HCT116 (cell line): Measurements from ENCODE around the gene TP53TG5. TPM values are rescaled to one million over a fixed set of nuclear protein-coding genes. Genes with fewer than 3 reads are reported as not detected.

Experiments
- ATAC-seq: fragments of 200-7000 bp; cut with Tn5 transposase; 2 replicates; pipeline ENCODE4 v1.9.1; 2020; ENCODE audit warnings: mild to moderate bottlenecking, moderate library complexity
- BruUV-seq: library from RNA; stranded (reverse); fragments of 400-500 nt; replicated peaks from 2 replicates; lab custom pipeline; 2021; lab: Mats Ljungman, UMichigan
- CTCF ChIA-PET: fragments of 300-600 bp; sonication (Branson Sonifier 250); formaldehyde crosslinking; loops from one replicate; lab custom pipeline; 2021; ENCODE audit warnings: antibody characterized with exemption; lab: Charles Lee
- POLR2A ChIA-PET: fragments of 300-600, 350-600 bp; sonication (Branson Sonifier 250); formaldehyde crosslinking; loops from one replicate; lab custom pipeline; 2021; ENCODE audit warnings: antibody characterized with exemption; lab: Charles Lee
- RAD21 ChIA-PET, 2 experiments: fragments of 300-600 bp; sonication (Branson Sonifier 250); formaldehyde crosslinking; loops; one replicate each; lab custom pipeline; 2023; ENCODE audit warnings: low total read pairs in 2 of 2; ENCODE audit not compliant: uncharacterized antibody in 2 of 2, unreplicated experiment in 2 of 2, low non-redundant PET in 1 of 2; lab: Charles Lee
- DNase-seq: peaks from one replicate; pipeline ENCODE4 v3.0.0-alpha.2; 2010; ENCODE audit warnings: low read depth, low spot score
- H2AFZ ChIP-seq: fragments of 200-600 bp; shearing (Covaris generic), sonication (generic); 2 replicates; pipeline ENCODE4 v1.6.1; 2017; ENCODE audit warnings: low read depth, mixed run types, mixed read lengths, antibody characterized with exemption, low read length; ENCODE audit not compliant: poor library complexity, severe bottlenecking
- H3K27ac ChIP-seq: 2 replicates; pipeline ENCODE4 v1.5.1; 2012; ENCODE audit warnings: low read depth, low read length
- H3K27me3 ChIP-seq: fragments of 200-600 bp; sonication (generic); 2 replicates; pipeline ENCODE4 v1.6.1; 2016; ENCODE audit warnings: mixed run types, low read length, mixed read lengths; ENCODE audit not compliant: insufficient read depth
- H3K36me3 ChIP-seq, 2 experiments: fragments of 200-500 bp in 1 of 2; fragments of 200-600 bp in 1 of 2; sonication (Bioruptor generic) in 1 of 2; sonication (generic) in 1 of 2; 2 replicates each; pipeline versions ENCODE4 v1.5.1 to v1.6.1; 2014 to 2016; ENCODE audit warnings: low read length in 2 of 2, inconsistent platforms in 1 of 2, mixed read lengths in 1 of 2, mixed run types in 1 of 2; ENCODE audit not compliant: insufficient read depth in 2 of 2, control insufficient read depth in 1 of 2
- H3K4me1 ChIP-seq, 2 experiments: fragments of 200-600 bp in 1 of 2; sonication (generic) in 1 of 2; 2 replicates each; pipeline versions ENCODE4 v1.5.1 to v1.6.1; 2012 to 2017; ENCODE audit warnings: low read length in 2 of 2, inconsistent platforms in 1 of 2, mild to moderate bottlenecking in 1 of 2, mixed read lengths in 1 of 2, mixed run types in 1 of 2, moderate library complexity in 1 of 2; ENCODE audit not compliant: insufficient read depth in 2 of 2, control insufficient read depth in 1 of 2
- H3K4me2 ChIP-seq: fragments of 200-600 bp; sonication (generic); 2 replicates; pipeline ENCODE4 v1.6.1; 2017; ENCODE audit warnings: mixed run types, low read length, mixed read lengths
- H3K4me3 ChIP-seq, 2 experiments: fragments of 200-600 bp in 1 of 2; sonication (generic) in 1 of 2; replicated peaks in 1 of 2; 2 replicates each; pipeline ENCODE4 v1.5.1; 2011 to 2016; ENCODE audit warnings: low read length in 2 of 2, control low read depth in 1 of 2, low read depth in 1 of 2, mild to moderate bottlenecking in 1 of 2, mixed read lengths in 1 of 2, mixed run types in 1 of 2
- H3K79me2 ChIP-seq: fragments of 200-600 bp; sonication (generic); 2 replicates; pipeline ENCODE4 v1.6.1; 2017; ENCODE audit warnings: mild to moderate bottlenecking, mixed run types, low read length, moderate library complexity, mixed read lengths; ENCODE audit not compliant: insufficient read depth
- H3K9ac ChIP-seq: fragments of 200-600 bp; sonication (generic); 2 replicates; pipeline ENCODE4 v1.6.1; 2016; ENCODE audit warnings: low read length, mixed read lengths
- H3K9me2 ChIP-seq: fragments of 200-600 bp; sonication (generic), shearing (Covaris generic); 2 replicates; pipeline ENCODE4 v1.6.1; 2017; ENCODE audit warnings: mixed run types, mild to moderate bottlenecking, moderate library complexity; ENCODE audit not compliant: insufficient read depth
- H3K9me3 ChIP-seq, 2 experiments: fragments of 200-500 bp in 1 of 2; fragments of 200-600 bp in 1 of 2; sonication (Bioruptor generic) in 1 of 2; sonication (generic) in 1 of 2; 2 replicates each; pipeline ENCODE4 v1.6.1; 2014 to 2017; ENCODE audit warnings: low read length in 2 of 2, mixed read lengths in 2 of 2, inconsistent platforms in 1 of 2, low read depth in 1 of 2, mild to moderate bottlenecking in 1 of 2, mixed run types in 1 of 2, moderate library complexity in 1 of 2; ENCODE audit not compliant: control insufficient read depth in 1 of 2, insufficient read depth in 1 of 2
- H4K20me1 ChIP-seq: fragments of 200-600 bp; sonication (generic), shearing (Covaris generic); 2 replicates; pipeline ENCODE4 v1.6.1; 2017; ENCODE audit warnings: mixed run types, mild to moderate bottlenecking, moderate library complexity; ENCODE audit not compliant: insufficient read depth
- ATF3 ChIP-seq: IDR thresholded peaks from 2 replicates; pipeline ENCODE4 v1.6.1; 2012
- CBX3 ChIP-seq: IDR thresholded peaks from 2 replicates; pipeline ENCODE4 v1.6.1; 2012; ENCODE audit warnings: low read depth
- CEBPB ChIP-seq: IDR thresholded peaks from 2 replicates; pipeline ENCODE4 v1.6.1; 2012; ENCODE audit warnings: low read depth
- CTCF ChIP-seq, 3 experiments: fragments of 200-600 bp in 1 of 3; sonication (generic) in 1 of 3; IDR thresholded peaks in 2 of 3; conservative IDR thresholded peaks in 1 of 3; 2 replicates each; pipeline ENCODE4 v1.5.1; 2012 to 2017; ENCODE audit warnings: low read depth in 2 of 3, low read length in 2 of 3, antibody characterized with exemption in 1 of 3, borderline replicate concordance in 1 of 3, control low read depth in 1 of 3, mild to moderate bottlenecking in 1 of 3, mixed read lengths in 1 of 3, mixed run types in 1 of 3, moderate library complexity in 1 of 3; ENCODE audit not compliant: insufficient read depth in 1 of 3
- ELF1 ChIP-seq: IDR thresholded peaks from 2 replicates; pipeline ENCODE4 v1.6.1; 2012; ENCODE audit warnings: low read depth, borderline replicate concordance
- EZH2 ChIP-seq: fragments of 200-600 bp; sonication (generic); IDR thresholded peaks from 2 replicates; pipeline ENCODE4 v1.6.1; 2017; ENCODE audit warnings: antibody characterized with exemption, mixed run types
- EZH2phosphoT487 ChIP-seq: fragments of 200-600 bp; IDR thresholded peaks from 2 replicates; pipeline ENCODE4 v1.6.1; 2018; ENCODE audit warnings: antibody characterized with exemption, borderline replicate concordance
- FOSL1 ChIP-seq: IDR thresholded peaks from 2 replicates; pipeline ENCODE4 v1.6.1; 2012; ENCODE audit warnings: low read depth
- JUND ChIP-seq: IDR thresholded peaks from 2 replicates; pipeline ENCODE4 v1.6.1; 2012
- MAX ChIP-seq: IDR thresholded peaks from 2 replicates; pipeline ENCODE4 v1.6.1; 2012
- POLR2AphosphoS5 ChIP-seq: IDR thresholded peaks from 2 replicates; pipeline ENCODE4 v1.6.1; 2011; ENCODE audit warnings: mild to moderate bottlenecking, low read depth, low read length, moderate library complexity
- RAD21 ChIP-seq: IDR thresholded peaks from 2 replicates; pipeline ENCODE4 v1.6.1; 2012; ENCODE audit warnings: low read depth, mild to moderate bottlenecking
- SIN3A ChIP-seq: IDR thresholded peaks from 2 replicates; pipeline ENCODE4 v1.6.1; 2012; ENCODE audit warnings: low read depth
- ZBTB33 ChIP-seq: IDR thresholded peaks from 2 replicates; pipeline ENCODE4 v1.6.1; 2011; ENCODE audit warnings: mild to moderate bottlenecking, low read length, moderate library complexity; ENCODE audit not compliant: insufficient replicate concordance; ENCODE audit errors: extremely low read depth
- ZFX ChIP-seq: fragments of 450-650 bp; IDR thresholded peaks from 2 replicates; pipeline ENCODE4 v1.6.1; 2017
- ZNF274 ChIP-seq: fragments of 200-500 bp; sonication (Bioruptor generic); IDR thresholded peaks from 2 replicates; pipeline ENCODE4 v1.6.1; 2014; ENCODE audit warnings: mild to moderate bottlenecking, low read depth, low read length, inconsistent platforms
- intact Hi-C: fragments of 100-400 bp; cut with micrococcal nuclease; formaldehyde crosslinking; loops from 2 replicates; pipeline ENCODE4 v1.10.0; 2022
- total RNA-seq: library from RNA; stranded (reverse); gene quantifications from one replicate; pipeline ENCODE4 v1.2.1, GENCODE V29; 2021; ENCODE audit not compliant: unreplicated experiment

Gene TP53TG5
- total RNA-seq, 1 experiment from 2014 or later = 0.76 TPM

GRCh38 chr20:45366631-45367030 lies 11.5 kb downstream of the TP53TG5 start:
- H3K27ac ChIP-seq = no peak overlapping the region
- intact Hi-C loops = no loop called here
- ChIA-PET POLR2A (no interaction called here), CTCF (interaction anchor here (0.8 kb wide), 1 partner anchor 216 kb away, joined by 3 read pairs; no protein-coding TSS in a partner anchor), RAD21 (no interaction called here)
- H4K20me1 ChIP-seq = no peaks in the 10 kb centered on the region
- H3K9ac ChIP-seq = no peak overlapping the region
- TF ChIP-seq ZFX (no peak), FOSL1 (no peak), EZH2phosphoT487 (no peak), EZH2 (no peak), JUND (no peak), CBX3 (no peak), POLR2AphosphoS5 (no peak), ZNF274 (no peak), CTCF (IDR thresholded peaks at IDR 0.05 in 2 of 3, conservative IDR thresholded peaks at IDR 0.05 in 1 of 3; ENCODE audit: borderline replicate concordance in 1 of 3, insufficient read depth in 1 of 3, low read depth in 2 of 3, low read length in 2 of 3) (no peak), MAX (no peak), ELF1 (no peak), RAD21 (no peak), ZBTB33 (no peak), ATF3 (no peak), CEBPB (no peak), SIN3A (no peak)
- H3K79me2 ChIP-seq = peaks cover 25% of the 10 kb centered on the region
- H3K4me2 ChIP-seq = no peak overlapping the region
- H2AFZ ChIP-seq = no peak overlapping the region
- H3K36me3 ChIP-seq = peaks cover 12 to 25% of the 10 kb centered on the region in 2 experiments; a peak in 3 of 4 replicates
- no peak overlapping the region for H3K4me3 ChIP-seq
- H3K27me3 ChIP-seq = no peaks in the 10 kb centered on the region
- no peaks in the 10 kb centered on the region for H3K9me3 ChIP-seq
- no peaks in the 10 kb centered on the region for H3K9me2 ChIP-seq
- ATAC-seq (no peak), DNase-seq (no peak)
- peaks cover 7 to 16% of the 10 kb centered on the region in 2 experiments; a peak in 3 of 4 replicates for H3K4me1 ChIP-seq
- no TSS peak for BruUV-seq
